ENCODE data around the gene PIAS1. TPM values are rescaled to one million over a fixed set of nuclear protein-coding genes. Genes with fewer than 3 reads are reported as not detected.

The PIAS1 gene
- total RNA-seq, 4 donors from 2014 or later: 91.6 to 202 (median 111) TPM

- Histone ChIP-seq H3K9me3 (no peaks in the 10 kb centered on the region), H3K4me3 (replicated peaks in 1 of 3) (no peak overlapping the region), H3K27me3 (no peaks in the 10 kb centered on the region), H3K4me1 (peaks cover 32 to 38% of the 10 kb centered on the region in 2 donors), H3K36me3 (no peaks in the 10 kb centered on the region), H3K27ac (no peak overlapping the region)
- no peak for TF ChIP-seq POLR2A (IDR thresholded peaks at IDR 0.05)
- TF ChIP-seq CTCF (IDR thresholded peaks at IDR 0.05): no peak
- intact Hi-C loops (cut with DNase I): no loop called here
- 86 to 91% methylated on average over 2 of the region's 2 CpGs for WGBS, 2 donors
- no peak for DNase-seq
These were observed 7.1 kb downstream of the PIAS1 start for GRCh38 chr15:68061171-68061570.

GRCh38 chr15:68061602-68062001, 7.5 kb downstream of the PIAS1 start:
- no peak for TF ChIP-seq POLR2A (IDR thresholded peaks at IDR 0.05)
- no peak for TF ChIP-seq CTCF (IDR thresholded peaks at IDR 0.05)
- no peak for DNase-seq
- Histone ChIP-seq H3K36me3 (no peaks in the 10 kb centered on the region), H3K4me1 (peaks cover 28 to 35% of the 10 kb centered on the region in 2 donors), H3K4me3 (replicated peaks in 1 of 3) (no peak overlapping the region), H3K9me3 (no peaks in the 10 kb centered on the region), H3K27me3 (no peaks in the 10 kb centered on the region), H3K27ac (no peak overlapping the region)
- WGBS, 2 donors: 89 to 90% methylated on average over 5 of the region's 5 CpGs
- intact Hi-C loops (cut with DNase I): no loop called here

GRCh38 chr15:68062214-68062613, 8.1 kb downstream of the PIAS1 start:
- Histone ChIP-seq H3K9me3 (no peaks in the 10 kb centered on the region), H3K4me3 (replicated peaks in 1 of 3) (no peak overlapping the region), H3K4me1 (peaks cover 22 to 29% of the 10 kb centered on the region in 2 donors), H3K27ac (no peak overlapping the region), H3K36me3 (no peaks in the 10 kb centered on the region), H3K27me3 (no peaks in the 10 kb centered on the region)
- no peak for DNase-seq
- intact Hi-C loops (cut with DNase I): no loop called here
- 77 to 89% methylated on average over 3 of the region's 3 CpGs for WGBS, 2 donors
- TF ChIP-seq CTCF (IDR thresholded peaks at IDR 0.05) (no peak), POLR2A (IDR thresholded peaks at IDR 0.05) (no peak)

GRCh38 chr15:68062946-68063465, 8.9 kb downstream of the PIAS1 start:
- TF ChIP-seq CTCF (IDR thresholded peaks at IDR 0.05) (no peak), POLR2A (IDR thresholded peaks at IDR 0.05) (no peak)
- H3K9me3 ChIP-seq: no peaks in the 10 kb centered on the region
- H3K27ac ChIP-seq: no peak overlapping the region
- no peak for DNase-seq
- H3K4me3 ChIP-seq (replicated peaks in 1 of 3): no peak overlapping the region
- intact Hi-C loops (cut with DNase I): no loop called here
- H3K27me3 ChIP-seq: no peaks in the 10 kb centered on the region
- H3K36me3 ChIP-seq: no peaks in the 10 kb centered on the region
- H3K4me1 ChIP-seq: peaks cover 16 to 21% of the 10 kb centered on the region in 2 donors

GRCh38 chr15:68063606-68064005, 9.5 kb downstream of the PIAS1 start:
- 88 to 97% methylated on average over 3 of the region's 3 CpGs for WGBS, 2 donors
- Histone ChIP-seq H3K27ac (no peak overlapping the region), H3K4me1 (peaks cover 15 to 16% of the 10 kb centered on the region in 2 donors), H3K4me3 (replicated peaks in 1 of 3) (no peak overlapping the region), H3K27me3 (no peaks in the 10 kb centered on the region), H3K36me3 (no peaks in the 10 kb centered on the region), H3K9me3 (no peaks in the 10 kb centered on the region)
- TF ChIP-seq POLR2A (IDR thresholded peaks at IDR 0.05) (no peak), CTCF (IDR thresholded peaks at IDR 0.05) (no peak)
- no peak for DNase-seq
- intact Hi-C loops (cut with DNase I): no loop called here
